HepG2 (cell line): ENCODE measurements around the gene TIMM13. TPM values are rescaled to one million over a fixed set of nuclear protein-coding genes. Genes with fewer than 3 reads are reported as not detected.

Source experiments
- ATAC-seq: fragments of 200-7000 bp; cut with Tn5 transposase; 3 replicates; pipeline ENCODE4 v1.9.1; 2020; ENCODE audit warnings: mild to moderate bottlenecking, moderate library complexity
- BruUV-seq: library from RNA; stranded (reverse); fragments of 400-500 nt; replicated peaks from 2 replicates; lab custom pipeline; 2021; lab: Mats Ljungman, UMichigan
- CTCF ChIA-PET: fragments of 300-600 bp; formaldehyde crosslinking; extraction: SDS; loops from one replicate; lab custom pipeline; 2021; ENCODE audit warnings: low total read pairs, inconsistent platforms, low intra/inter-chr PET ratio; lab: Yijun Ruan, JAX
- POLR2A ChIA-PET: fragments of 350-600 bp; sonication (Branson Sonifier 250); formaldehyde crosslinking; loops from one replicate; lab custom pipeline; 2020; ENCODE audit warnings: antibody characterized with exemption, inconsistent platforms; lab: Yijun Ruan, JAX
- DNase-seq: peaks from one replicate; pipeline ENCODE4 v3.0.0-alpha.2; 2015; ENCODE audit warnings: low spot score
- FAIRE-seq: peaks from 3 replicates; lab custom pipeline; 2011; peaks lifted over from hg19 to GRCh38; lab: Jason Lieb, UNC
- H2AFZ ChIP-seq: one replicate; pipeline ENCODE4 v1.6.1; 2011; ENCODE audit warnings: low read length, inconsistent platforms
- H3K27ac ChIP-seq: fragments of 300-600 bp; 3 replicates; pipeline ENCODE4 v1.8.0; 2011; ENCODE audit warnings: mixed run types, mild to moderate bottlenecking, mixed read lengths, low read length, inconsistent platforms; ENCODE audit not compliant: insufficient read depth; ENCODE audit errors: extremely low read length
- H3K27me3 ChIP-seq, 2 experiments: fragments of 200-600 bp in 1 of 2; 2 replicates in 1 of 2; 3 replicates in 1 of 2; pipeline versions ENCODE4 v1.6.0 to v1.8.0; 2011; ENCODE audit warnings: low read length in 2 of 2, mild to moderate bottlenecking in 2 of 2, moderate library complexity in 2 of 2, inconsistent platforms in 1 of 2; ENCODE audit not compliant: insufficient read depth in 2 of 2, control insufficient read depth in 1 of 2
- H3K36me3 ChIP-seq, 2 experiments: fragments of 200-600 bp in 1 of 2; replicated peaks in 1 of 2; 2 replicates in 1 of 2; 3 replicates in 1 of 2; pipeline versions ENCODE4 v1.5.1 to v1.8.0; 2011; ENCODE audit warnings: low read length in 2 of 2, inconsistent platforms in 1 of 2; ENCODE audit not compliant: insufficient read depth in 2 of 2, control insufficient read depth in 1 of 2
- H3K4me1 ChIP-seq: 2 replicates; pipeline ENCODE4 v1.5.1; 2012; ENCODE audit warnings: low read length, inconsistent platforms; ENCODE audit not compliant: insufficient read depth
- H3K4me2 ChIP-seq: 2 replicates; pipeline ENCODE4 v1.6.0; 2011; ENCODE audit warnings: low read depth, low read length, inconsistent platforms
- H3K4me3 ChIP-seq, 3 experiments: fragments of 200-600 bp in 1 of 3; sonication (generic), shearing (Covaris generic) in 1 of 3; replicated peaks in 1 of 3; 2 replicates each; pipeline ENCODE4 v1.5.1; 2011 to 2016; ENCODE audit warnings: low read length in 3 of 3, inconsistent platforms in 2 of 3, low read depth in 2 of 3, mild to moderate bottlenecking in 2 of 3, control low read depth in 1 of 3, mixed read lengths in 1 of 3; ENCODE audit not compliant: insufficient read depth in 1 of 3
- H3K79me2 ChIP-seq: one replicate; pipeline ENCODE4 v1.6.1; 2011; ENCODE audit warnings: low read length, inconsistent platforms; ENCODE audit not compliant: insufficient read depth
- H3K9ac ChIP-seq: 2 replicates; pipeline ENCODE4 v1.6.0; 2011; ENCODE audit warnings: mild to moderate bottlenecking, low read depth, low read length, inconsistent platforms; ENCODE audit not compliant: insufficient read depth
- H3K9me3 ChIP-seq: 2 replicates; pipeline ENCODE4 v1.5.1; 2012; ENCODE audit warnings: mild to moderate bottlenecking, low read length
- H4K20me1 ChIP-seq: 2 replicates; pipeline ENCODE4 v1.6.0; 2011; ENCODE audit warnings: inconsistent platforms, mild to moderate bottlenecking, low read length, moderate library complexity; ENCODE audit not compliant: insufficient read depth
- ATM ChIP-seq: fragments of 450-650 bp; IDR thresholded peaks from 2 replicates; pipeline ENCODE4 v1.7.1; 2017; ENCODE audit warnings: mild to moderate bottlenecking, borderline replicate concordance
- BRD4 ChIP-seq: sonication (generic); formaldehyde crosslinking; IDR thresholded peaks from 2 replicates; pipeline ENCODE4 v1.4.0; 2020; ENCODE audit warnings: missing genetic modification reagents
- FIP1L1 ChIP-seq: fragments of 200-400 bp; formaldehyde crosslinking; IDR thresholded peaks from 2 replicates; pipeline ENCODE4 v1.6.1; 2018; ENCODE audit warnings: low read depth, mild to moderate bottlenecking, low read length, moderate library complexity, borderline replicate concordance; ENCODE audit not compliant: insufficient read depth
- KAT2B ChIP-seq: fragments of 150-350 bp; IDR thresholded peaks from 2 replicates; pipeline ENCODE4 v1.6.1; 2014; ENCODE audit warnings: low read depth, low read length, borderline replicate concordance
- KDM2A ChIP-seq: sonication (generic); formaldehyde crosslinking; IDR thresholded peaks from 2 replicates; pipeline ENCODE4 v1.4.0; 2020; ENCODE audit warnings: low read depth, missing genetic modification reagents, borderline replicate concordance
- MED8 ChIP-seq: sonication (generic); formaldehyde crosslinking; IDR thresholded peaks from 2 replicates; pipeline ENCODE4 v1.8.1; 2023; ENCODE audit warnings: mild to moderate bottlenecking, missing genetic modification reagents; ENCODE audit not compliant: insufficient replicate concordance
- SKI ChIP-seq: fragments of 450-650 bp; IDR thresholded peaks from one replicate; pipeline ENCODE4 v1.6.1; 2018; ENCODE audit warnings: mild to moderate bottlenecking; ENCODE audit not compliant: partially characterized antibody
- TRIM24 ChIP-seq: sonication (generic); formaldehyde crosslinking; IDR thresholded peaks from 2 replicates; pipeline ENCODE4 v1.8.0; 2022; ENCODE audit warnings: mild to moderate bottlenecking, missing genetic modification reagents
- ZMYM3 ChIP-seq: sonication (generic); formaldehyde crosslinking; IDR thresholded peaks from 2 replicates; pipeline ENCODE4 v1.5.1; 2020; ENCODE audit warnings: mild to moderate bottlenecking, missing genetic modification reagents
- ZNF891 ChIP-seq: sonication (generic); formaldehyde crosslinking; IDR thresholded peaks from 2 replicates; pipeline ENCODE4 v1.5.0; 2020; ENCODE audit warnings: mild to moderate bottlenecking, missing genetic modification reagents
- whole genome bisulfite sequencing: methylation state at CpG from one replicate; pipeline ENCODE4 v1.1.6; 2017; ENCODE audit warnings: low lambda C conversion rate; 5-methylcytosine and 5-hydroxymethylcytosine counted together
- in situ Hi-C: cut with HindIII; loops from 2 replicates; pipeline ENCODE4 v1.10.0; 2017; ENCODE audit warnings: low pct_unique_long_range_greater_than_20kb; ENCODE audit not compliant: extremely low pct_ligation_motif_present
- intact Hi-C: fragments of 100-400 bp; cut with micrococcal nuclease; formaldehyde crosslinking; loops from one replicate; pipeline ENCODE4 v1.10.0; 2022; ENCODE audit not compliant: unreplicated experiment
- polyA plus RNA-seq, 8 experiments: library from polyadenylated mRNA; depleted of rRNA in 3 of 8; stranded (reverse) in 7 of 8; unstranded in 1 of 8; fragments of >200 nt; fragmentation: Illumina TruSeq in 4 of 8; extraction: Trizol in 4 of 8; gene quantifications; 2 replicates each; pipeline versions ENCODE4 v1.2.1 to v1.2.3, GENCODE V29; 2011 to 2016; ENCODE audit warnings: low read depth in 4 of 8, missing spikeins in 1 of 8, mixed read lengths in 1 of 8; ENCODE audit not compliant: insufficient read depth in 1 of 8
- total RNA-seq, 5 experiments: library from RNA; depleted of rRNA; stranded (reverse); fragments of >200 nt; fragmentation: Illumina TruSeq; extraction: Trizol; gene quantifications; 2 replicates each; pipeline ENCODE4 v1.2.3, GENCODE V29; 2016; ENCODE audit warnings: low read depth in 1 of 5
- TF ChIP-seq, protein P1 (sequence below): fragments of 450-650 bp; IDR thresholded peaks from 2 replicates; pipeline ENCODE4 v1.6.1; 2017
- TF ChIP-seq, protein P2 (sequence below): sonication (generic); formaldehyde crosslinking; IDR thresholded peaks from 2 replicates; pipeline ENCODE4 v1.8.1; 2022; ENCODE audit warnings: mild to moderate bottlenecking, missing genetic modification reagents
- TF ChIP-seq, protein P3 (sequence below): sonication (generic); formaldehyde crosslinking; IDR thresholded peaks from 2 replicates; pipeline ENCODE4 v1.5.1; 2020; ENCODE audit warnings: missing genetic modification reagents, mild to moderate bottlenecking, borderline replicate concordance
- TF ChIP-seq, protein P4 (sequence below): sonication (generic); formaldehyde crosslinking; IDR thresholded peaks from 2 replicates; pipeline ENCODE4 v1.5.1; 2020; ENCODE audit warnings: mild to moderate bottlenecking, moderate library complexity, missing genetic modification reagents

The TIMM13 gene
- total and polyA plus RNA-seq, 2 of the 13 experiments (the other 11 are each of a cell fraction or from before 2014, with no cell fraction given): 48.4 to 108 TPM

DNA sequence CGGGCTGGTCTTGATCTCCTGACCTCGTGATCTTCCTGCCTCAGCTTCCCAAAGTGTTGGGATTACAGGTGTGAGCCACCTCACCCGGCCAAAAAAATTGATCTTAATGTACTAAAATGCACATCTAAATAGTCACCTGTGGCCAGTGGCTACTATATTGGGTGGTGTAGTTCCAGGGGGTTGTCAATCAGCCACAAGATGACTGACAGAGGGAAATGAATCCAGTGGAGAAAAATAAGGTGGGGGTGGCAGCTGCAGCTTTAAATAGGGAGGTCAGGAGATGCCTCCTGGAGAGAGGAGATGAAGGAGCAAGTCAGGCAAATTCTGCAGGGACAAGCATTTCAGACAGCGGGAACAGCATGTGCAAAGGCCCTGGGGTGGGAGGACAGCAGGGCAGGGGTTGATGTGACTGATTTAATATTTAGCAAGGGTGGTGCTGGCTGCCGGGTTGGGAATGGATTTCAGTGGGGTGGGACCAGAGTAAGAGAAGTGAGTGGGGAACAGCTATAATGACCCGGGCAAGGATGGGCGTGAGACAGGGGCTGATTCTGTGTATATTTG, 18.0 kb downstream of the TIMM13 start:
- ChIA-PET POLR2A (interaction anchor here (9.0 kb wide), 1 partner anchor 15 kb away, joined by 92 read pairs; no protein-coding TSS in a partner anchor), CTCF (no interaction called here)
- no TSS peak for BruUV-seq
- Histone ChIP-seq H2AFZ (no peak overlapping the region), H3K9me3 (no peaks in the 10 kb centered on the region), H3K36me3 (no peaks in the 10 kb centered on the region), H3K4me2 (no peak overlapping the region), H3K79me2 (no peaks in the 10 kb centered on the region), H3K4me3 (no peak overlapping the region), H4K20me1 (no peaks in the 10 kb centered on the region), H3K27me3 (no peaks in the 10 kb centered on the region), H3K4me1 (no peaks in the 10 kb centered on the region), H3K9ac (no peak overlapping the region), H3K27ac (no peak overlapping the region)
- DNase-seq: no peak
- peak; percentile 56; the same call in 1 of the 2 replicates for TF ChIP-seq ZMYM3 (CRISPR knock-in tag)
- TF ChIP-seq BRD4 (CRISPR knock-in tag): no peak
- TF ChIP-seq ZNF891 (CRISPR knock-in tag): no peak
- TF ChIP-seq, protein P1, sequence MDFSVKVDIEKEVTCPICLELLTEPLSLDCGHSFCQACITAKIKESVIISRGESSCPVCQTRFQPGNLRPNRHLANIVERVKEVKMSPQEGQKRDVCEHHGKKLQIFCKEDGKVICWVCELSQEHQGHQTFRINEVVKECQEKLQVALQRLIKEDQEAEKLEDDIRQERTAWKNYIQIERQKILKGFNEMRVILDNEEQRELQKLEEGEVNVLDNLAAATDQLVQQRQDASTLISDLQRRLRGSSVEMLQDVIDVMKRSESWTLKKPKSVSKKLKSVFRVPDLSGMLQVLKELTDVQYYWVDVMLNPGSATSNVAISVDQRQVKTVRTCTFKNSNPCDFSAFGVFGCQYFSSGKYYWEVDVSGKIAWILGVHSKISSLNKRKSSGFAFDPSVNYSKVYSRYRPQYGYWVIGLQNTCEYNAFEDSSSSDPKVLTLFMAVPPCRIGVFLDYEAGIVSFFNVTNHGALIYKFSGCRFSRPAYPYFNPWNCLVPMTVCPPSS: no peak
- TF ChIP-seq, protein P2, sequence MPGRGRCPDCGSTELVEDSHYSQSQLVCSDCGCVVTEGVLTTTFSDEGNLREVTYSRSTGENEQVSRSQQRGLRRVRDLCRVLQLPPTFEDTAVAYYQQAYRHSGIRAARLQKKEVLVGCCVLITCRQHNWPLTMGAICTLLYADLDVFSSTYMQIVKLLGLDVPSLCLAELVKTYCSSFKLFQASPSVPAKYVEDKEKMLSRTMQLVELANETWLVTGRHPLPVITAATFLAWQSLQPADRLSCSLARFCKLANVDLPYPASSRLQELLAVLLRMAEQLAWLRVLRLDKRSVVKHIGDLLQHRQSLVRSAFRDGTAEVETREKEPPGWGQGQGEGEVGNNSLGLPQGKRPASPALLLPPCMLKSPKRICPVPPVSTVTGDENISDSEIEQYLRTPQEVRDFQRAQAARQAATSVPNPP: no peak
- 88% methylated on average over 7 of the region's 7 CpGs for WGBS
- no peak for FAIRE-seq
- no peak for ATAC-seq
- intact Hi-C loops: no loop called here
- in situ Hi-C loops: no loop called here

DNA sequence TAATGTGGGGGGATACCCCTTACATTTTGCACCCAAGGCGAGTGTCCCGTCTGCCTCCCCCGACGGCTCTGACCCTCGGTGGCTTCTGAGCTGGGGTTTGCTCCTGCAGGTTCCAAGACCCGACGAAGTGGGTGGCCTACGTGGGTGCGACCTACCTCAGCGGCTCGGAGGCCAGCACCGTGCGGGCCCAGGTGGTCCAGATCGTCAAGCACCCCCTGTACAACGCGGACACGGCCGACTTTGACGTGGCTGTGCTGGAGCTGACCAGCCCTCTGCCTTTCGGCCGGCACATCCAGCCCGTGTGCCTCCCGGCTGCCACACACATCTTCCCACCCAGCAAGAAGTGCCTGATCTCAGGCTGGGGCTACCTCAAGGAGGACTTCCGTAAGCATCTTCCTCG, 19.1 kb downstream of the TIMM13 start:
- ATAC-seq (no peak), DNase-seq (no peak), FAIRE-seq (no peak)
- no peaks in the 10 kb centered on the region for H3K36me3 ChIP-seq
- CTCF ChIA-PET: no interaction called here
- no peaks in the 10 kb centered on the region for H4K20me1 ChIP-seq
- H3K4me1 ChIP-seq: no peaks in the 10 kb centered on the region
- no peaks in the 10 kb centered on the region for H3K27me3 ChIP-seq
- intact Hi-C loops (no loop called here), in situ Hi-C loops (no loop called here)
- H2AFZ ChIP-seq: no peak overlapping the region
- no TSS peak for BruUV-seq
- no peak overlapping the region for H3K4me2 ChIP-seq
- POLR2A ChIA-PET: interaction anchor here (1.5 kb wide), 1 partner anchor 20 kb away, joined by 3 read pairs; no protein-coding TSS in a partner anchor
- H3K4me3 ChIP-seq: no peak overlapping the region
- no peaks in the 10 kb centered on the region for H3K9me3 ChIP-seq
- no peak overlapping the region for H3K9ac ChIP-seq
- H3K27ac ChIP-seq: no peak overlapping the region
- no peaks in the 10 kb centered on the region for H3K79me2 ChIP-seq
- 92% methylated on average over 24 of the region's 25 CpGs for WGBS
- TF ChIP-seq ATM (no peak), TRIM24 (no peak), FIP1L1 (no peak), KDM2A (no peak), KAT2B (no peak), SKI (no peak), MED8 (CRISPR knock-in tag) (no peak)
- TF ChIP-seq, protein P3, sequence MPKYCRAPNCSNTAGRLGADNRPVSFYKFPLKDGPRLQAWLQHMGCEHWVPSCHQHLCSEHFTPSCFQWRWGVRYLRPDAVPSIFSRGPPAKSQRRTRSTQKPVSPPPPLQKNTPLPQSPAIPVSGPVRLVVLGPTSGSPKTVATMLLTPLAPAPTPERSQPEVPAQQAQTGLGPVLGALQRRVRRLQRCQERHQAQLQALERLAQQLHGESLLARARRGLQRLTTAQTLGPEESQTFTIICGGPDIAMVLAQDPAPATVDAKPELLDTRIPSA (CRISPR knock-in tag): no peak
- TF ChIP-seq, protein P4, sequence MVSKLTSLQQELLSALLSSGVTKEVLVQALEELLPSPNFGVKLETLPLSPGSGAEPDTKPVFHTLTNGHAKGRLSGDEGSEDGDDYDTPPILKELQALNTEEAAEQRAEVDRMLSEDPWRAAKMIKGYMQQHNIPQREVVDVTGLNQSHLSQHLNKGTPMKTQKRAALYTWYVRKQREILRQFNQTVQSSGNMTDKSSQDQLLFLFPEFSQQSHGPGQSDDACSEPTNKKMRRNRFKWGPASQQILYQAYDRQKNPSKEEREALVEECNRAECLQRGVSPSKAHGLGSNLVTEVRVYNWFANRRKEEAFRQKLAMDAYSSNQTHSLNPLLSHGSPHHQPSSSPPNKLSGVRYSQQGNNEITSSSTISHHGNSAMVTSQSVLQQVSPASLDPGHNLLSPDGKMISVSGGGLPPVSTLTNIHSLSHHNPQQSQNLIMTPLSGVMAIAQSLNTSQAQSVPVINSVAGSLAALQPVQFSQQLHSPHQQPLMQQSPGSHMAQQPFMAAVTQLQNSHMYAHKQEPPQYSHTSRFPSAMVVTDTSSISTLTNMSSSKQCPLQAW (CRISPR knock-in tag): no peak
